Measurements from ENCODE around the gene KDM5B.
"Not testable (repeated sequence)": the region's sequence is repeated elsewhere in the genome, so short reads cannot be mapped to it uniquely, and the experiment has no call there.

- TF ChIP-seq ZNF830 (CRISPR knock-in tag; IDR thresholded peaks at IDR 0.05); ZBTB17 (CRISPR knock-in tag; IDR thresholded peaks at IDR 0.05); KAT2B (IDR thresholded peaks at IDR 0.05; ENCODE audit: low read depth, low read length); NKRF (IDR thresholded peaks at IDR 0.05; ENCODE audit: borderline replicate concordance); JUN (IDR thresholded peaks at IDR 0.05; ENCODE audit: borderline replicate concordance, low read depth, low read length); JUN (CRISPR knock-in tag; IDR thresholded peaks at IDR 0.05; ENCODE audit: borderline replicate concordance); CTCF (IDR thresholded peaks at IDR 0.05 in 2 of 3, conservative IDR thresholded peaks at IDR 0.05 in 1 of 3; ENCODE audit: insufficient read depth in 2 of 3, low read depth in 1 of 3, low read length in 3 of 3); FOXM1 (IDR thresholded peaks at IDR 0.05; ENCODE audit: low read depth); FOXM1 (CRISPR knock-in tag; IDR thresholded peaks at IDR 0.05; ENCODE audit: low read depth); CHD4 (IDR thresholded peaks at IDR 0.05; ENCODE audit: insufficient read depth, insufficient replicate concordance, low read depth, low read length, poor library complexity, severe bottlenecking); EGR1 (conservative IDR thresholded peaks at IDR 0.05); MEF2A (IDR thresholded peaks at IDR 0.05; ENCODE audit: control insufficient read depth, low read depth, low read length); ZNF124 (CRISPR knock-in tag; IDR thresholded peaks at IDR 0.05); SNIP1 (IDR thresholded peaks at IDR 0.05; ENCODE audit: low read depth): not testable (repeated sequence)
- TF ChIP-seq, protein P1, sequence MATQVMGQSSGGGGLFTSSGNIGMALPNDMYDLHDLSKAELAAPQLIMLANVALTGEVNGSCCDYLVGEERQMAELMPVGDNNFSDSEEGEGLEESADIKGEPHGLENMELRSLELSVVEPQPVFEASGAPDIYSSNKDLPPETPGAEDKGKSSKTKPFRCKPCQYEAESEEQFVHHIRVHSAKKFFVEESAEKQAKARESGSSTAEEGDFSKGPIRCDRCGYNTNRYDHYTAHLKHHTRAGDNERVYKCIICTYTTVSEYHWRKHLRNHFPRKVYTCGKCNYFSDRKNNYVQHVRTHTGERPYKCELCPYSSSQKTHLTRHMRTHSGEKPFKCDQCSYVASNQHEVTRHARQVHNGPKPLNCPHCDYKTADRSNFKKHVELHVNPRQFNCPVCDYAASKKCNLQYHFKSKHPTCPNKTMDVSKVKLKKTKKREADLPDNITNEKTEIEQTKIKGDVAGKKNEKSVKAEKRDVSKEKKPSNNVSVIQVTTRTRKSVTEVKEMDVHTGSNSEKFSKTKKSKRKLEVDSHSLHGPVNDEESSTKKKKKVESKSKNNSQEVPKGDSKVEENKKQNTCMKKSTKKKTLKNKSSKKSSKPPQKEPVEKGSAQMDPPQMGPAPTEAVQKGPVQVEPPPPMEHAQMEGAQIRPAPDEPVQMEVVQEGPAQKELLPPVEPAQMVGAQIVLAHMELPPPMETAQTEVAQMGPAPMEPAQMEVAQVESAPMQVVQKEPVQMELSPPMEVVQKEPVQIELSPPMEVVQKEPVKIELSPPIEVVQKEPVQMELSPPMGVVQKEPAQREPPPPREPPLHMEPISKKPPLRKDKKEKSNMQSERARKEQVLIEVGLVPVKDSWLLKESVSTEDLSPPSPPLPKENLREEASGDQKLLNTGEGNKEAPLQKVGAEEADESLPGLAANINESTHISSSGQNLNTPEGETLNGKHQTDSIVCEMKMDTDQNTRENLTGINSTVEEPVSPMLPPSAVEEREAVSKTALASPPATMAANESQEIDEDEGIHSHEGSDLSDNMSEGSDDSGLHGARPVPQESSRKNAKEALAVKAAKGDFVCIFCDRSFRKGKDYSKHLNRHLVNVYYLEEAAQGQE (IDR thresholded peaks at IDR 0.05; ENCODE audit: borderline replicate concordance): not testable (repeated sequence)
- TF ChIP-seq, protein P1 (CRISPR knock-in tag; IDR thresholded peaks at IDR 0.05; ENCODE audit: low read depth): not testable (repeated sequence)
These were observed 63.5 kb downstream of the KDM5B start for GRCh38 chr1:202744770-202745169.

Data from K562 (cell line).